SK-N-SH treated with all-trans-retinoic acid at 6 μM for 48 hours (cell line): ENCODE data around the gene ZNF358.

ENCODE experiments used
- ATAC-seq: fragments of 200-7000 bp; cut with Tn5 transposase; 3 replicates; pipeline ENCODE4 v1.9.1; 2020; ENCODE audit warnings: mild to moderate bottlenecking, moderate library complexity
- ARNTL ChIP-seq: fragments of 450-650 bp; formaldehyde crosslinking; IDR thresholded peaks from 2 replicates; pipeline ENCODE4 v1.5.0; 2020; ENCODE audit warnings: low read depth, mild to moderate bottlenecking, moderate library complexity, borderline replicate concordance
- BACH2 ChIP-seq: fragments of 250-450 bp; sonication (Bioruptor Pico); IDR thresholded peaks from 2 replicates; pipeline ENCODE4 v1.9.0; 2021; ENCODE audit warnings: mild to moderate bottlenecking, borderline replicate concordance
- CSDC2 ChIP-seq: fragments of 250-450 bp; sonication (Bioruptor Pico); IDR thresholded peaks from 2 replicates; pipeline ENCODE4 v1.5.0; 2020; ENCODE audit warnings: mild to moderate bottlenecking, moderate library complexity
- ESRRG ChIP-seq: fragments of 250-450 bp; sonication (Bioruptor Pico); IDR thresholded peaks from 2 replicates; pipeline ENCODE4 v1.6.1; 2021; ENCODE audit warnings: mild to moderate bottlenecking
- GLIS3 ChIP-seq: fragments of 250-450 bp; sonication (Bioruptor Pico); IDR thresholded peaks from 2 replicates; pipeline ENCODE4 v1.5.0; 2020; ENCODE audit warnings: mild to moderate bottlenecking, moderate library complexity
- ISL1 ChIP-seq: fragments of 250-450 bp; sonication (Bioruptor Pico); IDR thresholded peaks from 2 replicates; pipeline ENCODE4 v2.1.2; 2022; ENCODE audit warnings: mild to moderate bottlenecking, moderate library complexity
- OSR1 ChIP-seq: fragments of 250-450 bp; sonication (Bioruptor Pico); IDR thresholded peaks from 2 replicates; pipeline ENCODE4 v1.8.0; 2022; ENCODE audit warnings: moderate library complexity, mild to moderate bottlenecking, inconsistent platforms
- POU6F1 ChIP-seq: fragments of 250-450 bp; sonication (Bioruptor Pico); IDR thresholded peaks from 2 replicates; pipeline ENCODE4 v1.8.0; 2021; ENCODE audit warnings: low read depth, mild to moderate bottlenecking, moderate library complexity, borderline replicate concordance
- PPARA ChIP-seq: fragments of 250-450 bp; sonication (Bioruptor Pico); IDR thresholded peaks from 2 replicates; pipeline ENCODE4 v1.5.0; 2020; ENCODE audit warnings: mild to moderate bottlenecking, borderline replicate concordance
- RARB ChIP-seq: fragments of 250-450 bp; sonication (Bioruptor Pico); IDR thresholded peaks from 2 replicates; pipeline ENCODE4 v1.8.0; 2021; ENCODE audit warnings: mild to moderate bottlenecking, moderate library complexity
- TCF4 ChIP-seq: fragments of 250-450 bp; sonication (Bioruptor Pico); IDR thresholded peaks from 2 replicates; pipeline ENCODE4 v1.8.0; 2021; ENCODE audit warnings: mild to moderate bottlenecking, moderate library complexity, borderline replicate concordance
- TSHZ2 ChIP-seq: fragments of 250-450 bp; sonication (Bioruptor Pico); IDR thresholded peaks from 2 replicates; pipeline ENCODE4 v1.5.0; 2020; ENCODE audit warnings: mild to moderate bottlenecking, moderate library complexity
- ZFP3 ChIP-seq: fragments of 250-450 bp; sonication (Bioruptor Pico); IDR thresholded peaks from 2 replicates; pipeline ENCODE4 v1.5.0; 2020; ENCODE audit warnings: mild to moderate bottlenecking, moderate library complexity
- ZNF565 ChIP-seq: fragments of 450-650 bp; formaldehyde crosslinking; conservative IDR thresholded peaks from 2 replicates; pipeline ENCODE4 v1.5.0; 2020; ENCODE audit warnings: low read depth, mild to moderate bottlenecking, moderate library complexity
- ZNF70 ChIP-seq: fragments of 450-650 bp; formaldehyde crosslinking; IDR thresholded peaks from 2 replicates; pipeline ENCODE4 v1.5.0; 2020; ENCODE audit warnings: mild to moderate bottlenecking, moderate library complexity
- ZNF8 ChIP-seq: fragments of 450-650 bp; formaldehyde crosslinking; IDR thresholded peaks from 2 replicates; pipeline ENCODE4 v1.5.0; 2020; ENCODE audit warnings: mild to moderate bottlenecking, moderate library complexity
- TF ChIP-seq, protein P1 (sequence below): fragments of 250-450 bp; sonication (Bioruptor Pico); IDR thresholded peaks from 2 replicates; pipeline ENCODE4 v1.8.0; 2020; ENCODE audit warnings: mild to moderate bottlenecking, moderate library complexity, borderline replicate concordance
- TF ChIP-seq, protein P2 (sequence below): fragments of 250-450 bp; sonication (Bioruptor Pico); IDR thresholded peaks from 2 replicates; pipeline ENCODE4 v1.5.1; 2021; ENCODE audit warnings: mild to moderate bottlenecking, moderate library complexity
- TF ChIP-seq, protein P3 (sequence below): fragments of 250-450 bp; sonication (Bioruptor Pico); IDR thresholded peaks from 2 replicates; pipeline ENCODE4 v1.5.1; 2020; ENCODE audit warnings: low read depth, mild to moderate bottlenecking, moderate library complexity

Gene ZNF358

DNA sequence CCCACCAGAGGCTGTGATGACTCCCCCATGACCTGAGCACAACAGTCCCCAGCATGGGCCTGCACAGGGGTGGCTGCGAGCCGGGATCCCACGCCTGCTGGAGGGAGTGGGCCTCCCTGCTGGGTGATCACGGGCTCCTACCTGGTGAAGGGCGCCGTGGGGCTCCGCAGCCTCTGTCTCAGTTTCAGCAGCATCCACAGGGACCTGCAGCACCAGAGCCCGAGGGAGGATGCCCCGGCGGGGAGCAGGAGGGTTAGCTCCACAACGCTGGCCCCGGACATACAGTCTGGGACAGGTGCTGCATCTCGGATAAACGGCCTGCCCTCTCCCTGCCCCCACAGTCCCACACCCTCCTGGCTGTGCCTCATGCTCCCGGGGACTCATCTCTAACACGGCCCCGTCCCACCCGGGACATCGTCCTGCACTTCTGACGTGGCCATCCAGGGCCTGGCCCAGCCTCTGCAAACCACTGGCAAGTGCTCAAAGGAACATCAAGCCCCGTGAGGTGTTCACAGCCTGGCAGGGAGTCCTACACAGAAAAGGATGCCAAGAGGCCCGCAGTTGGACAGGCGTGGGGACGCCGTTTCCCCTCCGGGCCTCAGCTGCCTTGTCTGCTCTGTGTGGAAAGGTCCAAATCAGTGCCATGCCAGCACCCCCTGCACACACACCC is 37.6 kb upstream of the ZNF358 start (continued):
- no peak for TF ChIP-seq TSHZ2 (CRISPR knock-in tag)
- TF ChIP-seq, all 23 proteins: peak for 0

GRCh38 chr19:7478843-7479227 is 37.1 kb upstream of the ZNF358 start:
- TF ChIP-seq CSDC2 (CRISPR knock-in tag) (no peak), OSR1 (CRISPR knock-in tag) (no peak), BACH2 (no peak), GLIS3 (CRISPR knock-in tag) (no peak), POU6F1 (no peak), ARNTL (CRISPR knock-in tag) (no peak), ZFP3 (CRISPR knock-in tag) (no peak), ZNF8 (CRISPR knock-in tag) (no peak), ISL1 (CRISPR knock-in tag) (no peak), RARB (CRISPR knock-in tag) (no peak), PPARA (CRISPR knock-in tag) (no peak), ESRRG (CRISPR knock-in tag) (no peak), ZNF70 (CRISPR knock-in tag) (no peak)
- TF ChIP-seq, protein P1, sequence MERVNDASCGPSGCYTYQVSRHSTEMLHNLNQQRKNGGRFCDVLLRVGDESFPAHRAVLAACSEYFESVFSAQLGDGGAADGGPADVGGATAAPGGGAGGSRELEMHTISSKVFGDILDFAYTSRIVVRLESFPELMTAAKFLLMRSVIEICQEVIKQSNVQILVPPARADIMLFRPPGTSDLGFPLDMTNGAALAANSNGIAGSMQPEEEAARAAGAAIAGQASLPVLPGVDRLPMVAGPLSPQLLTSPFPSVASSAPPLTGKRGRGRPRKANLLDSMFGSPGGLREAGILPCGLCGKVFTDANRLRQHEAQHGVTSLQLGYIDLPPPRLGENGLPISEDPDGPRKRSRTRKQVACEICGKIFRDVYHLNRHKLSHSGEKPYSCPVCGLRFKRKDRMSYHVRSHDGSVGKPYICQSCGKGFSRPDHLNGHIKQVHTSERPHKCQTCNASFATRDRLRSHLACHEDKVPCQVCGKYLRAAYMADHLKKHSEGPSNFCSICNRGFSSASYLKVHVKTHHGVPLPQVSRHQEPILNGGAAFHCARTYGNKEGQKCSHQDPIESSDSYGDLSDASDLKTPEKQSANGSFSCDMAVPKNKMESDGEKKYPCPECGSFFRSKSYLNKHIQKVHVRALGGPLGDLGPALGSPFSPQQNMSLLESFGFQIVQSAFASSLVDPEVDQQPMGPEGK (CRISPR knock-in tag): no peak
- TF ChIP-seq, all 23 proteins: peak for 0
- no peak for ATAC-seq

DNA sequence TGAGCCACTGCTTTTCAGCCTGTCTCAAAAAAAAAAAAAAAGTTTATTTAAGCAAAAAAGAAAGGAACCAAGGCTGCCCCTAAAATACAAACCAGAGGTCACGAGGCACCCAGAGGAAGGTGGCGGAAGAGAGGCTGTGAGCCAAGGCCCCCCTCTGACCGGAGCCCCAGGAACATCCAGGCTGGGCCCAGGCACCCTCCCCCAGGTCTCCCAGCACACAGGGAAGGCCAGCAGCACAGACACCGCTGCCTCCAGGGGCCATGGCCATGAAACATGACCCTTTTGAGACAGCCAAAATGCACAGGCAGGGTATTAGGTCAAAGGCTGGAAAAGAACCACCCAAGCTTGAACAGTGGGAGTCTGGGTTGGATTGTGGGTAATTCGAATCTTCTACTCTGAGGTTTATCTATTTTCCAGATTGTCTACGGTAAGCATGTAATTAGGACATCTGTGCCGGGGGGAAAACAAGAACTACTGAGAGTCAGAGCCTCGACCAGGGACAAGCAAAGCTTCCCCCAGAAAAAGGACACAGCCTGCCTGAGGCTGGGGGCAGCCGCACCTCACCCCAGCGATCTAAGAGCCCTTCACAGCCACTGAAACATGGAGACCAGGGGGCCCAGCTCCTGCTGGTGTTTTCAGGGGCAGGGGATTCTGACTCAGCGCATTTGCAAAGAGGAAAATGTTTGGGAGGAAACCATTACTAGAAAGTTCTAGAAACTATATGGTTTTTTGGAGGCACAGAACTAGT is 35.5 kb upstream of the ZNF358 start:
- no peak for TF ChIP-seq ISL1 (CRISPR knock-in tag)
- ATAC-seq: no peak

DNA sequence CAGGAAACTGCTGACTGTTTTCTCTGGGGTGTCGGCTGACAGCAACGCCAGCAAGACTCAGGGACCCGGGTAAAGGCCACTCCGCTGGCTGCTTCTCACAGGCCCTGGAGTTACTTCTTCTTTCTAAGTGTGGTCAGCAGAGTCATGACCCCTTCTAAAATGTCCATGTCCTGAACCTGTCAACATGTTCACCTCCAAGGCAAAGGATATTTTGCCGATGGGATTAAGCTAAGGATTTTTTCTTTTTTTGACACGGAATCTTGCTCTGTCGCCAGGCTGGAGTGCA is 35.0 kb upstream of the ZNF358 start:
- TF ChIP-seq ZNF565 (CRISPR knock-in tag) (no peak), POU6F1 (no peak), PPARA (CRISPR knock-in tag) (no peak), BACH2 (no peak), ZFP3 (CRISPR knock-in tag) (no peak), CSDC2 (CRISPR knock-in tag) (no peak), TCF4 (no peak)
- TF ChIP-seq, protein P1 (CRISPR knock-in tag): no peak
- TF ChIP-seq, protein P2, sequence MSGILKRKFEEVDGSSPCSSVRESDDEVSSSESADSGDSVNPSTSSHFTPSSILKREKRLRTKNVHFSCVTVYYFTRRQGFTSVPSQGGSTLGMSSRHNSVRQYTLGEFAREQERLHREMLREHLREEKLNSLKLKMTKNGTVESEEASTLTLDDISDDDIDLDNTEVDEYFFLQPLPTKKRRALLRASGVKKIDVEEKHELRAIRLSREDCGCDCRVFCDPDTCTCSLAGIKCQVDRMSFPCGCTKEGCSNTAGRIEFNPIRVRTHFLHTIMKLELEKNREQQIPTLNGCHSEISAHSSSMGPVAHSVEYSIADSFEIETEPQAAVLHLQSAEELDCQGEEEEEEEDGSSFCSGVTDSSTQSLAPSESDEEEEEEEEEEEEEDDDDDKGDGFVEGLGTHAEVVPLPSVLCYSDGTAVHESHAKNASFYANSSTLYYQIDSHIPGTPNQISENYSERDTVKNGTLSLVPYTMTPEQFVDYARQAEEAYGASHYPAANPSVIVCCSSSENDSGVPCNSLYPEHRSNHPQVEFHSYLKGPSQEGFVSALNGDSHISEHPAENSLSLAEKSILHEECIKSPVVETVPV (CRISPR knock-in tag): no peak
- TF ChIP-seq, protein P3, sequence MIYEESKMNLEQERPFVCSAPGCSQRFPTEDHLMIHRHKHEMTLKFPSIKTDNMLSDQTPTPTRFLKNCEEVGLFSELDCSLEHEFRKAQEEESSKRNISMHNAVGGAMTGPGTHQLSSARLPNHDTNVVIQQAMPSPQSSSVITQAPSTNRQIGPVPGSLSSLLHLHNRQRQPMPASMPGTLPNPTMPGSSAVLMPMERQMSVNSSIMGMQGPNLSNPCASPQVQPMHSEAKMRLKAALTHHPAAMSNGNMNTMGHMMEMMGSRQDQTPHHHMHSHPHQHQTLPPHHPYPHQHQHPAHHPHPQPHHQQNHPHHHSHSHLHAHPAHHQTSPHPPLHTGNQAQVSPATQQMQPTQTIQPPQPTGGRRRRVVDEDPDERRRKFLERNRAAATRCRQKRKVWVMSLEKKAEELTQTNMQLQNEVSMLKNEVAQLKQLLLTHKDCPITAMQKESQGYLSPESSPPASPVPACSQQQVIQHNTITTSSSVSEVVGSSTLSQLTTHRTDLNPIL (CRISPR knock-in tag): no peak
- no peak for ATAC-seq
